B cell (primary cell): ENCODE measurements around the gene AMIGO1.

Experiments
- CTCF ChIP-seq: fragments of 200-600 bp; IDR thresholded peaks from one replicate; pipeline ENCODE4 v1.8.0; 2022; ENCODE audit warnings: antibody characterized with exemption, mild to moderate bottlenecking
- EZH2 ChIP-seq: IDR thresholded peaks from 2 replicates; pipeline ENCODE4 v1.6.1; 2012; ENCODE audit warnings: borderline replicate concordance, low read depth, mild to moderate bottlenecking, moderate library complexity, low read length; ENCODE audit not compliant: insufficient read depth, poor library complexity, severe bottlenecking

GRCh38 chr1:109482242-109482641 is 27.3 kb downstream of the AMIGO1 start:
- TF ChIP-seq CTCF, result no peak
- no peak for TF ChIP-seq EZH2
